ENCODE data around the gene PIK3C2A.
"Not testable (repeated sequence)": the region's sequence is repeated elsewhere in the genome, so short reads cannot be mapped to it uniquely, and the experiment has no call there.

- not testable (repeated sequence) for TF ChIP-seq CTCF (conservative IDR thresholded peaks at IDR 0.05 in 1 of 2, IDR thresholded peaks at IDR 0.05 in 1 of 2; ENCODE audit: extremely low read depth in 1 of 2, insufficient read depth in 1 of 2, low read depth in 1 of 2, low read length in 2 of 2); EZH2 (IDR thresholded peaks at IDR 0.05; ENCODE audit: borderline replicate concordance, low read length)
Observed at GRCh38 chr11:17239927-17240326, 32.1 kb upstream of the PIK3C2A start.
